ENCODE data around the gene CACNA1S. TPM values are rescaled to one million over a fixed set of nuclear protein-coding genes. Genes with fewer than 3 reads are reported as not detected.

The CACNA1S gene
- total RNA-seq, 1 experiment from 2014 or later: not detected

- intact Hi-C loops (cut with micrococcal nuclease; ENCODE audit: unreplicated experiment) (no loop called here), in situ Hi-C loops (cut with HindIII; ENCODE audit: low pct_unique_long_range_greater_than_20kb, low sequenced_read_pairs) (no loop called here)
- Histone ChIP-seq H3K9me3 (ENCODE audit: control insufficient read depth, insufficient read depth, low read depth, low read length) (no peaks in the 10 kb centered on the region), H3K27me3 (ENCODE audit: control insufficient read depth, insufficient read depth, low read length) (no peaks in the 10 kb centered on the region), H3K27ac (ENCODE audit: low read length) (no peak overlapping the region), H3K4me3 (ENCODE audit: low read depth in 2 of 2, low read length in 2 of 2) (no peak overlapping the region), H3K36me3 (ENCODE audit: control insufficient read depth, insufficient read depth, low read length) (no peaks in the 10 kb centered on the region), H3K4me1 (ENCODE audit: control insufficient read depth, insufficient read depth, low read length) (no peaks in the 10 kb centered on the region)
- no peak for TF ChIP-seq CTCF (IDR thresholded peaks at IDR 0.05)
- TF ChIP-seq SIN3A (IDR thresholded peaks at IDR 0.05; ENCODE audit: borderline replicate concordance, insufficient read depth, low read depth, low read length): no peak
- TF ChIP-seq TCF7L2 (IDR thresholded peaks at IDR 0.05; ENCODE audit: low read depth, low read length): no peak
- TF ChIP-seq POLR2AphosphoS5 (IDR thresholded peaks at IDR 0.05; ENCODE audit: low read depth, low read length): no peak
- TF ChIP-seq, protein P1, sequence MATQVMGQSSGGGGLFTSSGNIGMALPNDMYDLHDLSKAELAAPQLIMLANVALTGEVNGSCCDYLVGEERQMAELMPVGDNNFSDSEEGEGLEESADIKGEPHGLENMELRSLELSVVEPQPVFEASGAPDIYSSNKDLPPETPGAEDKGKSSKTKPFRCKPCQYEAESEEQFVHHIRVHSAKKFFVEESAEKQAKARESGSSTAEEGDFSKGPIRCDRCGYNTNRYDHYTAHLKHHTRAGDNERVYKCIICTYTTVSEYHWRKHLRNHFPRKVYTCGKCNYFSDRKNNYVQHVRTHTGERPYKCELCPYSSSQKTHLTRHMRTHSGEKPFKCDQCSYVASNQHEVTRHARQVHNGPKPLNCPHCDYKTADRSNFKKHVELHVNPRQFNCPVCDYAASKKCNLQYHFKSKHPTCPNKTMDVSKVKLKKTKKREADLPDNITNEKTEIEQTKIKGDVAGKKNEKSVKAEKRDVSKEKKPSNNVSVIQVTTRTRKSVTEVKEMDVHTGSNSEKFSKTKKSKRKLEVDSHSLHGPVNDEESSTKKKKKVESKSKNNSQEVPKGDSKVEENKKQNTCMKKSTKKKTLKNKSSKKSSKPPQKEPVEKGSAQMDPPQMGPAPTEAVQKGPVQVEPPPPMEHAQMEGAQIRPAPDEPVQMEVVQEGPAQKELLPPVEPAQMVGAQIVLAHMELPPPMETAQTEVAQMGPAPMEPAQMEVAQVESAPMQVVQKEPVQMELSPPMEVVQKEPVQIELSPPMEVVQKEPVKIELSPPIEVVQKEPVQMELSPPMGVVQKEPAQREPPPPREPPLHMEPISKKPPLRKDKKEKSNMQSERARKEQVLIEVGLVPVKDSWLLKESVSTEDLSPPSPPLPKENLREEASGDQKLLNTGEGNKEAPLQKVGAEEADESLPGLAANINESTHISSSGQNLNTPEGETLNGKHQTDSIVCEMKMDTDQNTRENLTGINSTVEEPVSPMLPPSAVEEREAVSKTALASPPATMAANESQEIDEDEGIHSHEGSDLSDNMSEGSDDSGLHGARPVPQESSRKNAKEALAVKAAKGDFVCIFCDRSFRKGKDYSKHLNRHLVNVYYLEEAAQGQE (IDR thresholded peaks at IDR 0.05; ENCODE audit: insufficient read depth in 1 of 2, low read depth in 2 of 2, low read length in 1 of 2): no peak
- ChIA-PET POLR2A (no interaction called here), CTCF (no interaction called here)
- ATAC-seq: no peak
- DNase-seq (ENCODE audit: low read depth, low spot score): no peak
- no TSS peak for BruUV-seq (replicated peaks)
Observed at GRCh38 chr1:200998323-200998722, 113.9 kb downstream of the CACNA1S start.

GRCh38 chr1:200992382-200993048, 119.7 kb downstream of the CACNA1S start:
- no TSS peak for BruUV-seq (replicated peaks)
- H3K36me3 ChIP-seq (ENCODE audit: control insufficient read depth, insufficient read depth, low read length): no peaks in the 10 kb centered on the region
- H3K27ac ChIP-seq (ENCODE audit: low read length): no peak overlapping the region
- ATAC-seq (0 out of 2 replicates have a peak, but pooled peaks have one; percentile 10), DNase-seq (ENCODE audit: low read depth, low spot score) (no peak)
- in situ Hi-C loops (cut with HindIII; ENCODE audit: low pct_unique_long_range_greater_than_20kb, low sequenced_read_pairs): no loop called here
- ChIA-PET POLR2A (no interaction called here), CTCF (interaction anchor here (1.2 kb wide), 1 partner anchor 12 kb away, joined by 3 read pairs; no protein-coding TSS in a partner anchor)
- TF ChIP-seq, protein P1 (IDR thresholded peaks at IDR 0.05; ENCODE audit: insufficient read depth in 1 of 2, low read depth in 2 of 2, low read length in 1 of 2): no peak
- TF ChIP-seq TCF7L2 (IDR thresholded peaks at IDR 0.05; ENCODE audit: low read depth, low read length) (no peak), POLR2AphosphoS5 (IDR thresholded peaks at IDR 0.05; ENCODE audit: low read depth, low read length) (no peak), CTCF (IDR thresholded peaks at IDR 0.05) (no peak), SIN3A (IDR thresholded peaks at IDR 0.05; ENCODE audit: borderline replicate concordance, insufficient read depth, low read depth, low read length) (no peak)
- H3K4me1 ChIP-seq (ENCODE audit: control insufficient read depth, insufficient read depth, low read length): no peaks in the 10 kb centered on the region
- no peak overlapping the region for H3K4me3 ChIP-seq (ENCODE audit: low read depth in 2 of 2, low read length in 2 of 2)
- intact Hi-C loops (cut with micrococcal nuclease; ENCODE audit: unreplicated experiment): no loop called here
- H3K9me3 ChIP-seq (ENCODE audit: control insufficient read depth, insufficient read depth, low read depth, low read length): no peaks in the 10 kb centered on the region
- no peaks in the 10 kb centered on the region; the same call in 1 of the 2 replicates for H3K27me3 ChIP-seq (ENCODE audit: control insufficient read depth, insufficient read depth, low read length)

Data from Panc1 (cell line).